A549 treated with dexamethasone at 1 μM for 4 hours (cell line): Measurements from ENCODE around the gene C11orf97. TPM values are rescaled to one million over a fixed set of nuclear protein-coding genes. Genes with fewer than 3 reads are reported as not detected.

Source experiments
- total RNA-seq: library from RNA; stranded (reverse); fragments of 200-300 nt; extraction: Qiagen RNA extraction; gene quantifications from 5 replicates; pipeline ENCODE4 v1.2.3, GENCODE V29; 2022

Gene C11orf97
- total RNA-seq, result not detected in 5 replicates

DNA sequence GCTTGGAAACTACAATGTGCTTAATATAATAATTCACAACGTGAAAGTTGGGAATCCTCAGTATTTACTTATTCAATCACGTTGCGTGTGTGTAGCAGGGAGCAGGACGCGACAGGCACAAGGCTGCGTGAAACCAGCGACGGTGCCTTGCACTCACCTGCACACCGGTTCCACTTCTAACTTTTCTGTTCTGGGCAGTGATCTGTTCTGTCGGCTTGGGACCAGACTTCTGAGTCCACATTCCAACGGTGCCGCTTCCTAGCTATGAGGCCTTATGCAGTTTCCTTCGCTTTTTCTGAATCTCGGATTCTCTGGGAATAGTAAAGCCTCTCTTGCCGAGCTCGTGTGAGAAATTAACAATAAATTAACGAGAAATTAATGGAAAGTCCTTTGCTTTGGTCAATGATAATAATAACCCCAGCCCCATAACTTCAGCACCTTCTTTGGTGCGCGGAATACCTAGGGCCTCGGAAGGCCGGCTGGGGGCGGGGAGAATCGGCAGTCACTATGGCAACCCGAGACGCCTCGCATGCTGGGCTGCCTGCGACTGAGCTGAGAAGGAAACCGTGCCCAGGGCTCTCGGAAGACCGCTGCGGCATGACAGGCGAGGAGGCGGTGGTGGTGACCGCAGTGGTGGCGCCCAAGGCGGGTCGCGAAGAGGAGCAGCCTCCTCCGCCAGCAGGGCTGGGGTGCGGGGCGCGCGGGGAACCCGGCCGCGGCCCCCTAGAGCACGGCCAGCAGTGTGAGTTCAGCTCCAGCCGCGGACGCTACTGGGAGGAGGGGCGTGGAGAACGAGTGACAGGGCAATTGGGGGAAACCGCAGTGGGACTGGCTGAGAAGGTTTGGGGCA lies at the start of gene C11orf97:
Gene C11orf97, plus strand, starts transcription at position 530 of the 850 bp plus-strand sequence. Its CDS starts 68 bp downstream, at position 598.

GRCh38 chr11:94493281-94494125 lies 18.8 kb upstream of the C11orf97 start, which contains the start of the genes ANKRD49 and MRE11:
ANKRD49 (plus strand) TSS chr11:94493984; CDS start chr11:94496694, 2,710 bp downstream.
MRE11 (minus strand) TSS chr11:94493844; CDS start chr11:94492801, 1,043 bp downstream.

DNA sequence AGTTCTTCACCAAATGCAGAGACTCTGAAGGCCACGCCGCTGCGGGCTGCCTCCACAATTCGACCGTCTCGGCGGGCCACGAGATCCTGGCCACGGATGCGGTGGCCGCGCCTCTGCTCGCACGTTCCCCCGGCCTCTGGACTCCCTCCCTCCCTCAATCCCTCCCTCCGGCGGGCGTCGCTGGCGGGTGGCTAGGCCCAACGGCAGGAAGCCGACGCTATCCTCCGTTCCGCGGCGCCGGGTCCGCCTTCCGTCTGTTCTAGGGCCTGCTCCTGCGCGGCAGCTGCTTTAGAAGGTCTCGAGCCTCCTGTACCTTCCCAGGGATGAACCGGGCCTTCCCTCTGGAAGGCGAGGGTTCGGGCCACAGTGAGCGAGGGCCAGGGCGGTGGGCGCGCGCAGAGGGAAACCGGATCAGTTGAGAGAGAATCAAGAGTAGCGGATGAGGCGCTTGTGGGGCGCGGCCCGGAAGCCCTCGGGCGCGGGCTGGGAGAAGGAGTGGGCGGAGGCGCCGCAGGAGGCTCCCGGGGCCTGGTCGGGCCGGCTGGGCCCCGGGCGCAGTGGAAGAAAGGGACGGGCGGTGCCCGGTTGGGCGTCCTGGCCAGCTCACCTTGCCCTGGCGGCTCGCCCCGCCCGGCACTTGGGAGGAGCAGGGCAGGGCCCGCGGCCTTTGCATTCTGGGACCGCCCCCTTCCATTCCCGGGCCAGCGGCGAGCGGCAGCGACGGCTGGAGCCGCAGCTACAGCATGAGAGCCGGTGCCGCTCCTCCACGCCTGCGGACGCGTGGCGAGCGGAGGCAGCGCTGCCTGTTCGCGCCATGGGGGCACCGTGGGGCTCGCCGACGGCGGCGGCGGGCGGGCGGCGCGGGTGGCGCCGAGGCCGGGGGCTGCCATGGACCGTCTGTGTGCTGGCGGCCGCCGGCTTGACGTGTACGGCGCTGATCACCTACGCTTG lies 31.7 kb downstream of the C11orf97 start, which contains the start of gene FUT4:
Gene FUT4, plus strand, starts transcription at position 227 of the 951 bp plus-strand sequence. Its CDS starts 213 bp downstream, at position 440.

GRCh38 chr11:94567181-94567670 lies 55.0 kb downstream of the C11orf97 start, which contains the start of gene PIWIL4:
PIWIL4 (plus strand) TSS chr11:94567368; CDS start chr11:94567519, 151 bp downstream.

Other genes starting within 250 kb of the C11orf97 start
- gene IZUMO1R, start 207.9 kb upstream of the C11orf97 start, total RNA-seq, result not detected in 5 replicates
- 0.07 to 0.17 TPM (median 0.13 TPM) in 5 replicates for gene GPR83, start 111.0 kb upstream of the C11orf97 start, total RNA-seq
- gene MRE11, start 18.6 kb upstream of the C11orf97 start, total RNA-seq, result 14.3 to 18.4 TPM (median 17.9 TPM) in 5 replicates
- gene ANKRD49, start 18.5 kb upstream of the C11orf97 start, total RNA-seq, result 5.3 to 7.5 TPM (median 6.7 TPM) in 5 replicates
- 2.4 to 3.0 TPM (median 2.9 TPM) in 5 replicates for gene FUT4, start 31.5 kb downstream of the C11orf97 start, total RNA-seq
- 0.12 to 0.31 TPM (median 0.14 TPM) in 5 replicates for gene PIWIL4, start 54.9 kb downstream of the C11orf97 start, total RNA-seq